DOHH2 (cell line): ENCODE results near the gene COPS2.

Experiments
- EZH2phosphoT487 ChIP-seq: fragments of 200-600 bp; sonication (generic); IDR thresholded peaks from 2 replicates; pipeline ENCODE4 v1.6.1; 2017; ENCODE audit warnings: borderline replicate concordance, mild to moderate bottlenecking, antibody characterized with exemption, low read length, moderate library complexity, mixed read lengths
- TF ChIP-seq, protein P1 (sequence below): fragments of 200-600 bp; sonication (generic); IDR thresholded peaks from one replicate; pipeline ENCODE4 v1.5.1; 2014; ENCODE audit warnings: antibody characterized with exemption, mild to moderate bottlenecking, low read depth, low read length; ENCODE audit not compliant: poor library complexity, severe bottlenecking

DNA sequence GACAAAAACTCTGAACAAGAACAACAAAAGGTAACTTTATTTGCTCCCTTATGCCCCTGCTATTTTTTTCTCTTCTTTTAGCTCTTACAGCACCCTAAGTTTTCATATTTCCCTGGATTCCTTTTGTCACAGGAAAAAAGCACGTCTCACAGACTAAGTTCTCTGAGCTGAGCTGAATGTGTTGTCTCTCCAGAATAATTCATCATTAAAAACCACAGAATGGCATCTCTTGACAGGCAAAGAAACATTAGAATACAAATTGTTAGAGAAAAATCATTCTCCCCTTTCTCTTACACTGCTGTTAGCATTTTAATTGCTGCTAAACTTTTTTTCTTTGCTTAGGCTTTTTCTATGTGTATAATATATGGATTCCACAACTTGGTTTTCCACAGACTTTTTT, 60.5 kb downstream of the COPS2 start:
- TF ChIP-seq, protein P1, sequence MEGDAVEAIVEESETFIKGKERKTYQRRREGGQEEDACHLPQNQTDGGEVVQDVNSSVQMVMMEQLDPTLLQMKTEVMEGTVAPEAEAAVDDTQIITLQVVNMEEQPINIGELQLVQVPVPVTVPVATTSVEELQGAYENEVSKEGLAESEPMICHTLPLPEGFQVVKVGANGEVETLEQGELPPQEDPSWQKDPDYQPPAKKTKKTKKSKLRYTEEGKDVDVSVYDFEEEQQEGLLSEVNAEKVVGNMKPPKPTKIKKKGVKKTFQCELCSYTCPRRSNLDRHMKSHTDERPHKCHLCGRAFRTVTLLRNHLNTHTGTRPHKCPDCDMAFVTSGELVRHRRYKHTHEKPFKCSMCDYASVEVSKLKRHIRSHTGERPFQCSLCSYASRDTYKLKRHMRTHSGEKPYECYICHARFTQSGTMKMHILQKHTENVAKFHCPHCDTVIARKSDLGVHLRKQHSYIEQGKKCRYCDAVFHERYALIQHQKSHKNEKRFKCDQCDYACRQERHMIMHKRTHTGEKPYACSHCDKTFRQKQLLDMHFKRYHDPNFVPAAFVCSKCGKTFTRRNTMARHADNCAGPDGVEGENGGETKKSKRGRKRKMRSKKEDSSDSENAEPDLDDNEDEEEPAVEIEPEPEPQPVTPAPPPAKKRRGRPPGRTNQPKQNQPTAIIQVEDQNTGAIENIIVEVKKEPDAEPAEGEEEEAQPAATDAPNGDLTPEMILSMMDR = no peak
- TF ChIP-seq EZH2phosphoT487 = no peak
